Measurements from ENCODE around the gene NLRP9.

DNA sequence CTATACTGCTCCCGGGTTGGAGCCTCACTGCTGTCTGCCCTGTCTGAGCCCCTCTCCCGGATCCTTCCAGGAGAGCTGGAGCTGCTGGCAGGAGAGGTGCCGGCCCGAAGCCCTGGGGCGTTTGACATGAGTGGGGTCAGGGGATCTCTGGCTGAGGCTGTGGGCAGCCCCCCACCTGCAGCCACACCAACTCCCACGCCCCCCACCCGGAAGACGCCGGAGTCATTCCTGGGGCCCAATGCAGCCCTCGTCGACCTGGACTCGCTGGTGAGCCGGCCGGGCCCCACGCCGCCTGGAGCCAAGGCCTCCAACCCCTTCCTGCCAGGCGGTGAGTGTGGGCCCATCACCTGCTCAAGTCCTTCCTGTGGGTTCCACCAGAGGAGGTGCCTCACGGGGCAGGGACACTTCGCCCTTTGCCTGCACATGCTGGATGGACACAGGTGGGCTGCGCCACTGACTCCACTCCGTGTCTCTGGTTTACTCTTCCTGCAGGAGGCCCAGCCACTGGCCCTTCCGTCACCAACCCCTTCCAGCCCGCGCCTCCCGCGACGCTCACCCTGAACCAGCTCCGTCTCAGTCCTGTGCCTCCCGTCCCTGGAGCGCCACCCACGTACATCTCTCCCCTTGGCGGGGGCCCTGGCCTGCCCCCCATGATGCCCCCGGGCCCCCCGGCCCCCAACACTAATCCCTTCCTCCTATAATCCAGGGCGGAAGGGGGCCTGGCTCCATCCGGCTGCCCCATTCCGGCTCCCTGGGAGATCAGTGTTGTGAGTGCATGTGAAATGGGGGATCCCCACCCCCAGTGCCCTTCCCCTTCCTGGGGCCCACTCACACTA lies 43.3 kb downstream of the NLRP9 start:
- TF ChIP-seq, protein P1, sequence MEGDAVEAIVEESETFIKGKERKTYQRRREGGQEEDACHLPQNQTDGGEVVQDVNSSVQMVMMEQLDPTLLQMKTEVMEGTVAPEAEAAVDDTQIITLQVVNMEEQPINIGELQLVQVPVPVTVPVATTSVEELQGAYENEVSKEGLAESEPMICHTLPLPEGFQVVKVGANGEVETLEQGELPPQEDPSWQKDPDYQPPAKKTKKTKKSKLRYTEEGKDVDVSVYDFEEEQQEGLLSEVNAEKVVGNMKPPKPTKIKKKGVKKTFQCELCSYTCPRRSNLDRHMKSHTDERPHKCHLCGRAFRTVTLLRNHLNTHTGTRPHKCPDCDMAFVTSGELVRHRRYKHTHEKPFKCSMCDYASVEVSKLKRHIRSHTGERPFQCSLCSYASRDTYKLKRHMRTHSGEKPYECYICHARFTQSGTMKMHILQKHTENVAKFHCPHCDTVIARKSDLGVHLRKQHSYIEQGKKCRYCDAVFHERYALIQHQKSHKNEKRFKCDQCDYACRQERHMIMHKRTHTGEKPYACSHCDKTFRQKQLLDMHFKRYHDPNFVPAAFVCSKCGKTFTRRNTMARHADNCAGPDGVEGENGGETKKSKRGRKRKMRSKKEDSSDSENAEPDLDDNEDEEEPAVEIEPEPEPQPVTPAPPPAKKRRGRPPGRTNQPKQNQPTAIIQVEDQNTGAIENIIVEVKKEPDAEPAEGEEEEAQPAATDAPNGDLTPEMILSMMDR (conservative IDR thresholded peaks at IDR 0.05 in 1 of 2, IDR thresholded peaks at IDR 0.05 in 1 of 2; ENCODE audit: low read depth in 1 of 2, low read length in 2 of 2) = no peak
- no peak for TF ChIP-seq EZH2 (IDR thresholded peaks at IDR 0.05; ENCODE audit: low read length, missing control alignments)

Measured in fibroblast of lung (primary cell).